Suppressor macrophage (primary cell): ENCODE results near the gene YJEFN3.

Source experiments
- DNase-seq, 4 experiments: peaks; one replicate each; pipeline ENCODE4 v3.0.0-alpha.2; 2020 to 2022

Gene YJEFN3

DNA sequence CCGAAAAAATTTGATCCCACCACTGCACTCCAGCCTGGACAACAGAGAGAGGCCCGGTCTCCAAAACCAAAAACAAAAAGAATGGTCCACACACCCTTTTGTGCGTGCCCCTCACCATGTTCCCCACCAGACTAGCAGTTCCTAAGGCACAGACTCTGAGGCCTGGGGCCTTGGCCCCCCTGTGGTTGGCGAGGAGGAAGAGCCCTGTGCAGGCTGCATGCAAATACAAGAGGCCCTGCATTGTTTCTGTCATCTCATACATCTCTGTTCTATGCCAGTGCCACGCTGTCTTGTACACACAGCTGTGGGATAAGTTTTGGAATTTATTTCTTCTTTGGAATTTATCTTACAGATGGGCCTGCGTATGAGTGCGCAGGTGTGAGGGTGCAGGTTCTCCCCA is 4.7 kb upstream of the YJEFN3 start:
- no peak for DNase-seq

DNA sequence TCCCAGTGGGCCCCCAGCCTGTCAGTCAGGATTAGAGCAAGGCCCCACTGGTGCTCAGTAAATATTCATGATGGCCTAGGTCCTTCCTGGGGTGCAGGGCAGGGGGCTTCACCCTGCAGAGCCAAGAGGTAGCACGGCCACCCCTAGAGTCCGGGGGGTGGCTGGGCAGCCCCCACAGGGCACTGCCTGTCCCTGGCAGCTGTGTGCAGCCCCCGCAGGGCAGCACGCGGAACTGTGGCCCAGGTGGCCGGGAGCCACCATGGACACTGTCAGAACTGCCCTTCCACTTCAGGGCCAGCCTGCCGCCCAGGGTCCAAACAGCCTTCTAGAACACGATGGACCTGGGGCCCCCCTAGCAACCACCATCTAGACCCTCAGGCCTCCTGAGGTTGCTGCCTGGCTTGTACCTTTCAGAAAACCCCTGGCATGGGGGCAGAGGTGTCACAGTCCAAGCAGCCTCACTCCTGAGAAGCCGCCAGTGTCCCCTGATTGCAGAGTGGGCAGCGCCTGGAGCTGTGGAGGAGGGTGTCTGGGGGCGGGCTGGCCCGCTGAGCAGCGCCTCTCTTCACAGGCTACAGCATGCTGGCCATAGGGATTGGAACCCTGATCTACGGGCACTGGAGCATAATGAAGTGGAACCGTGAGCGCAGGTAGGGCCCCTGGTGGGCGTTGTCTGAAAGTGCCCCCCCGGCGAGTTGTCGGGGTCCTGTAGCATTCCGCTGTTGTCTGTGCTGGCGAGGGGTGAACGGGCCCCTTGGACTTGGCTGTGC is 2.9 kb upstream of the YJEFN3 start:
- DNase-seq = no peak

DNA sequence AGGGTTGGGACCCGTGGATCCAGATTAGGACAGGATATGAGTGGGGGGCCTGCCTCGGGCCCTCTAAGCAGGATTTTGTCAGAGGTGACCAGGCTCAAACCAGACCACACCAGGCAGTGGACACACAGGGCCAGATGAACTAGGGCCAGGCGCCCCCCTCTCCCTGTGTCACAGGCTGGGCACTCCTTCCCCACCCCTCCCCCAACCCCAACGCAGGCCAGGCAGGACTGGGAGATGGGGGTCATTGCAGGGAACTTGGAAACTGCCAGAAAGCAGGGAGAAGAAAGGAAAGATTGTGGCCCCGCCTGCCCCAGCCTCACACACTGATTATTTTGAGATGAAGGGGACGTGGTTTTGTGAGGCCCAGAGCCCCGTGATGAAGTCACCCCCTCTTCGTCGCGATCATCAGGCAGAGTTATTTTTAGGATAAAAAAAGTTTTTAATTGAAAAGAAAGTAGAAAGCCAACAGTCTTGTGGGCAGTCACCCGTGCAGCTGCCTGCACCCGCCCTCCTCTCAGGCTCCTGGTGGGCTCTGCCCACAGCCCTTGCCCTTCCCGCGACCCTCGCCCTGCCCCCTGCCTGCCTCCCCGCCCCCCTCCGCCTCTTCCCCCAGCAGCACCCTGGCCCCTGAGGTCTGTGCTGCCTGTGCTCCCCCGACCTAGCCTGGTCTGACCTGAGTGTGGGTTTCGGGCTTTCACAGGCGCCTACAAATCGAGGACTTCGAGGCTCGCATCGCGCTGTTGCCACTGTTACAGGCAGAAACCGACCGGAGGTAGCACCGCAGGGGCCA is 1.9 kb upstream of the YJEFN3 start:
- DNase-seq = no peak

DNA sequence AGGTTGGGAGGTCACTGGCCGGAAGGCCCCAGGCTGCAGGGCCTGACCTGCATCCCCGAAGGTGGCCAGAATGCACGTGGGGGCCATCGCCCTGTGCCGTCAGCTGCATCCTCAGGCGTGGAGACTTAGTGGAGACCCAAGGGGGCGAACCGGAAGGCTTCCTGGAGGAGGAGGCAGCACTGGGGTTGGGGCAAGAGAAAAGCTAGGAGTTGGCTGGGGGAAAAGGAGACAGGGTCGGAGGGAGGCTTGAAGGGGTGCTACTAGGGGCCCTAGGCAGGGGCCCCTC is 1.4 kb upstream of the YJEFN3 start:
- no peak for DNase-seq

DNA sequence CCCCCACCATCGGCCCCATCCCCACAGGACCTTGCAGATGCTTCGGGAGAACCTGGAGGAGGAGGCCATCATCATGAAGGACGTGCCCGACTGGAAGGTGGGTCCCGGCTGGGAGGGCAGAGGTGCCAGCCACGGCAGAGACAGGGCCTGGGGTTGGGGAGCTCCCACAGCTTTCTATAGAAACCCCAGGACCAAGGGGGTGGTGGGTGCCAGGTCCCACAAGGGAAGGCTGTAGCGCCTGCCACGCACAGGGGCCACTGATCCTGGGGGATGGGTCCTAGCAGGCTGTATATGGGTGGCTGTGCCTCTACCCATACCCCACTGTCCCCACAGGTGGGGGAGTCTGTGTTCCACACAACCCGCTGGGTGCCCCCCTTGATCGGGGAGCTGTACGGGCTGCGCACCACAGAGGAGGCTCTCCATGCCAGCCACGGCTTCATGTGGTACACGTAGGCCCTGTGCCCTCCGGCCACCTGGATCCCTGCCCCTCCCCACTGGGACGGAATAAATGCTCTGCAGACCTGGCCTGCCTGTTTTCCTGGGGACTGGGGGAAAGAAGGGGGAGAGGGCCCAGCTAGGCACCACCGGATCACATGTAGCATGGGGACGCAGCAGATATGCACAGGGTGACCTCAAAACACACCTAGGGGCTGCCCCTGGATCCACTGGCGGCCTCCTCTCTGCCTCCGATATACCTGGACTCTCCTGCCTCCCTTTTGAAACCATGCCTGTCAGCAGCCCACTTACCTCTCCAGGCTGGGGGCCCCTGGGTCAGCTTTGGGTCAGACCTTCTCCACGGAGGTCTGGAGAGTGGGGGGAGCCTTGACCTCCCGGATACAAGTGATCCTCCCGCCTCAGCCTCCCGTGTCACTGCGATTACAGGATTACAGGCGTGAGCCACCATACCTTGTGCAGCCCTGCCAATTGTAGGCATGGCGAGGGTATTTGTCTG is 761 bp upstream of the YJEFN3 start:
- DNase-seq = no peak

DNA sequence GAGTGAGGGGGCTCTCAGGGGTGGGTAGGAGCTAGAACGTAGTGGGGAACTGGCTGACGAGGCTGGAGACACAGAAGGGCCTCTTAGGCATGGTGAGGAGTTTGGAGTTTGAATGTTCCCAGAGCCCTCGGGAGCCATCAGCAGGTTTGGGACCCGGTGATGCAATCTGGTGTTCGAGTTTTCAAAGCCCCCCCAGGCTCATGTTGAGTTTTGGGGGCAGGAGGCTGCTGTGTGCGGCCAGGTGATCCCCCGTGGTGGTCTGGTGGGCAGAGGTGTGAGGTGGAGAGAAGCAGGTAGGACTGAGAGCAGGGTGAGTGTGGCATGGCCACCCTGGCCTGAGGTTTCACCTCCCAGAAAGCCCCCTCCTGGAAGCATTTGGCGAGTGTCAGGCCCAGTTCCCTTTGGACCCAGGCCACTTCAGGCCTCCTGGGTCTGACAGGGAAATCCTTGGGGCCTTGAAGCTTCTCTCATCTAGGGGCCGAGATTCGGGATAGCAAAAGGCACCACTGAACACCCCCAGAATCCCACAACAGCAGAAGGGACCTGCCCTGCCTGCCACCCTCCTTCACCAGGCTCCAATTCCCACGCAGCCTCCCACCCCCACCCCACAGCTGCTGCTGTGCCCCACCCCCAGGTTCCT is 1.2 kb downstream of the YJEFN3 start:
- DNase-seq = no peak

DNA sequence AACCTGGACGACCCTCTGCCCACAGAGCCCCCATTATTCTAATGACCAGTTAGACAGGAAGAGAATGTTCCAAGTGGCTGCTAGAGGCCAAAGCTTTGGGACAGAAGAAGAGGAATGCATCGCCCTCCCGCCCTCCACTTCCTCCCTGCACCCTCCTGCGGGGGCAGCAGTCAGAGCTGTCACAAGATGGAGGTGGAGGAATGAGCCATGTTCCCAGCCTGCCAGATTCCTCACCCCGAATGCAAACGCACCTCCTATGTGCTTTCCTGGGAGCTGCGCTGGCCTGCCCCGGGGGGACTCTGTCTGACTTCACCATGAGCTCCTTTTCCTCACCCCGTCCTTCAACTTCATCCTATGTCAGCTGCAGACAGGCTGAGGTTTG is 1.7 kb downstream of the YJEFN3 start:
- peak; percentile 24 to 72 (median 54) for DNase-seq

DNA sequence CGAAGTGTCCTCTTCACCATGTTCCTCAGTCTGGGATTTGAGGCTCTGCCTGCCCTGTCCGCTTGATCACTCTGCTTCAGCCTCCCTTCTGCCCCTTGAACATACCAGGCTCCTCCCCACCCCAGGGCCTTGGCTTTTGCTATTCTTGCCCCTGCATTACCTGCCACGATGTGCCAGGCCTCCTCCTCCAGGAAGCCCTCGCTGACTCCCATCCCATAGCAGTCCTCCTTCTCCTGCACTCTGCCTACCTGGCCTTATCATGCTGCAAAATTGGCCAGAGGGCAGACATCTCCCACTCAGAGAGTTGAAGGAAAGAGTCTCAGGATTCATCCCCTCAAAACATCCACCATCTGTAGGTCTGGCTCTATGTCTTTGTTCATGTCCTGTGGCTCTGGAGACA is 2.2 kb downstream of the YJEFN3 start:
- DNase-seq = no peak

DNA sequence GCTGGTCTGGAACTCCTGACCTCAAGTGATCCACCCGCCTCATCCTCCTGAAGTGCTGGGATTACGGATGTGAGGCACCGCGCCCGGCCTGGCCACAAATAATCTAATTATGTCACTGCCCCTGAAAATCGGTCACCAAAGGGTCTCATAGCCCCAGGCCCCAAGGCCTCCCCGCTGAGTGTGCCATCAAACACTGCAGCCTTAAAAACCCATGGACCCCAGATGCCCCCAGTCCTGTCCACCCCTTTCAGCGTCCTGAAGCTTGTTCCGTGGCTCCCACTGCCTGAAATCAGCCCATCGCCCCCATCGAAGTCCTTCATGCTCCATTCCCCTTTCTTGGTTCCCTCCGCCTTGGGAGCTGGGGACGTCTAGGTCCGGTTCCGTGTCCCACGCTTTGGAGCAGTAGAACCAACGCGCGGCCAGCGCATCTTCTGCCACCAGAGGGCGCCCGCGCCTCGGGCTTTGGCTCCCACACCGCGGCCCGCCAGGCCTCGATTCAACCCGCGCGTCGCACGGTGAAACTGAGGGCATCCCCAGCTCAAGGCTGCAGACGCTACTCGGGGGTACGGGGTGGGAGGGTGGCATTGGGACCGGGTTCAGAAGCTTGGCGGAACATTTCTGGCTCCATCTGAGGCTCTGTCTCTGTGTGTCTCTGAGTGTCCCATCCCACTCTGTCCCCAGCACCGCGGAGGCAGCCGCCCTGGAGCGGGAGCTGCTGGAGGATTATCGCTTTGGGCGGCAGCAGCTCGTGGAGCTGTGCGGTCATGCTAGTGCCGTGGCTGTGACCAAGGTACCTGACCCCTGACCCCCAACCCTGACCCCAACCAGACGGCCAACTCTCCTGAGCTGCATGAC is 3.5 kb downstream of the YJEFN3 start:
- DNase-seq = peak; percentile 81 to 93 (median 92)

DNA sequence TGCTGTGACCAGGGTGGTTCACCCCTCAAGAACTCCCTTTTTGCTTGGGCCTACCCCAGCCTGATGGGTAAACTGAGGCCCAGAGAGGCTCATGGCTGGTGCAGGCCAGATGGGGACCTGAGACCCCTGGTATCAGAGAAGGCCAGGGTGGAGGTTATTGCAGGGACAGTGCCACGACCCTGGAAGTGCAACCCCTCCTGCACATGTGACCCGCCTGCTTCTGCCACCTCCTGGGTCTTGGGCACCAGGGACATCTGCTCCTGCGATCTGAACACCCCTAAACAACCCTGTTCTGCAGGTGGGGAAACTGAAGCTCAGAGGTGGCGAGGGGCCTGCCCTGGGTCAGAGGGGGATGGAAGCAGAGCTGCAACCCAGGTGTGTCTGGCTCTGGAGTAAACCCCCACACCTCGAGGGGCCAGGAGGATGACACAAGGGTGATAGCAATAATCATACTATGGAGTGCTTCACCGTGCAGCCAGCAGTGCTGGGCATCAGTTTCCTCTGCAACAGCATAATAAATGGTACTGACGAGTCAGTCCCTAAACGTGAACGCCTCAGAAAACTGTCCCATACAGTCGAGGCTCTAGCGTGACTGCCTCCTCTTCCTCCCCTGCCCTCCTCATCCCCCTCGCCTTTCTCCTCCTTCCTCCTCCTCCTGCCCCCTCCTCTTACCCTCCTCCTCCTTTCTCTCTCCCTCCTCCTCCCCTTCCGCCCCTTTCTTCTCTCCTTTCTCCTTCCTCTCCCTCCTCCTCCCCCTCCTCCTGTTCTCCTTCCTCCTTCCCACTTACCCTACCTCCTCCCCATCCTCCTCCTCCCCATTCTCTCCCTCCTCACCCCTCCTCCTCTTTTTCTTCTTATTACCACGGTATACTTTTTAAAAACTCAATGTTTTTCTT is 4.3 kb downstream of the YJEFN3 start:
- DNase-seq = no peak

DNA sequence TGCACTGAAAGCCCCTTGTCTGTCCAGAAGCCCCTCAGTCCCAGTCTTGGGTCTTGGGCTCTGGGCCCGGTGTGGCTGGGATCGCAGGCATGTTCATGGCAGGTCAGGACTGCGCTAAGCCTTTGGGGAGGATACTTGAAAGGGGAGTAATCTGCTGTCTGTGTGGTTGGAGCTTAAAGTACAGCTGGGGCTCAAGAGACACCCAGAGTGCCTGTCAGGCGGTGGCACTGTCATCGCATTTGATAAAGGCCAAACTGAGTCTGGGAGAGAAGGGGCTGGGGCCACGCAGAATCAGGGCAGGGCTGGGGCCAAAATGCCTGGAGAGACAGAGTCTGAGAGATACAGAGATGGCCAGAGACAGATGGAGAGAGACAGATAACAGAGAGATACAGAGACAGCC is 5.1 kb downstream of the YJEFN3 start:
- no peak for DNase-seq

DNA sequence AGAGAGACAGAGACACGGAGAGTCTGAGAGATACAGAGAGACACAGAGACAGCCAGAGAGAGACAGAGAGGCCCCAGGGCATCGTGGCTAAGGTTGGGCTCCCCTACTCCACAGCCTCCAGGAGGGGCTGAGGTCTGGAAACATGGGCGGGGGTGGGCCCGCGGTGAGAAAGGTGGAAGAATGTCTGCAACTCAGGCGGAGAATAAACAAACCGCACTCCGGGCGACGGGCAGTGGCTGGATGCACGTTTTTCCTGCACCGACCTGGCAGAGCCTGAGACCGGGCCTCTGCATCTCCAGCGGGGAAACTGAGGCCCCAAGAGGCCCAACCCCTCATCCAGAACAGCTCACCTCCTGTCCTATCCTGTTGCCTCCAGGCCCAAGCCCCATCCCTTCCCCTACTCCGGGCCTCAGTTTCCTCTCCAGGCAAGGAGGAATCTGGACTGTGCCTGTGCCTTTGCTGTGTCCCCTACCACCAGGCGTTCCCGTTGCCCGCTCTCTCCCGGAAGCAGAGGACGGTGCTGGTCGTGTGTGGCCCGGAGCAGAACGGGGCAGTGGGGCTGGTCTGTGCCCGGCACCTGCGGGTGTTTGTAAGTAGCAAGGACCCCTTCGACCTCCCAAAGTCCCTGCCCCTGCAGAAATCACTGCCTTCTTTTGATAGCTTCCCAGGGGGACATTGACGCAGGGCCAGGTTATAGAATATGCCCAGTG is 6.0 kb downstream of the YJEFN3 start:
- DNase-seq = no peak

DNA sequence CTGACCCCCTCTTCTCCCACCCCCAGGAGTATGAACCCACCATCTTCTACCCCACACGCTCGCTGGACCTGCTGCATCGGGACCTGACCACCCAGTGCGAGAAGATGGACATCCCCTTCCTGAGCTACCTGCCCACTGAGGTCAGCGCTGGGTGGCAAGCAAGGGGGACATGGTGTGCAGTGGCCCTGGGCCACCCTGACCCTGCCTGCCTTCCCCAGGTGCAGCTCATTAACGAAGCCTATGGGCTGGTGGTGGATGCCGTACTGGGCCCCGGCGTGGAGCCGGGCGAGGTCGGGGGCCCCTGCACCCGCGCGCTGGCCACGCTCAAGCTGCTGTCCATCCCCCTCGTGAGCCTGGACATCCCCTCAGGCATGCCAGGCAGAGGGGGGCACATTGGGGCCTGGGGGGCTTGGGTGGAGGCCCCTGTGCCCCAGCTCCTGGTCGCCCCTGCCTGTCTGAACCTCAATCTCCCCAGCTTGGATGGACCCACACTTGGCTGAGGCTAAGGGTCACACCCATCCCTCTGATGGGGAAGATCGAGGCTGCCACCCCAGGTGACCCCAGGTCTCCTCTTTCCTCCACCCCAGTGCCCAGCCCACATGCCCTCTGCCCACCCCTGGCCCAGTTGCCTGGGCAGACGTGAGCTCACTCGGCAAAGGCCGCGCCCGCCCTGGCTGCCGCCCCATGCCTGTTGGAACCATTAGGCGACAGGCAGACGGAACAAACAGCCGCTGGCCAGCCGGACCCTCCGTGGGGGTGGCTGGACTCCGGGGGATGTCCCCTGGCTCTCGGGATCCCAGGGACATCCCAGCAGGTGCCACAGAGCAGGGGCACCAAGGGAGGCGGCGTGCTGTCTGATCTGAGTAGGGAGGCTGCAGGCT is 6.8 kb downstream of the YJEFN3 start:
- DNase-seq = no peak

DNA sequence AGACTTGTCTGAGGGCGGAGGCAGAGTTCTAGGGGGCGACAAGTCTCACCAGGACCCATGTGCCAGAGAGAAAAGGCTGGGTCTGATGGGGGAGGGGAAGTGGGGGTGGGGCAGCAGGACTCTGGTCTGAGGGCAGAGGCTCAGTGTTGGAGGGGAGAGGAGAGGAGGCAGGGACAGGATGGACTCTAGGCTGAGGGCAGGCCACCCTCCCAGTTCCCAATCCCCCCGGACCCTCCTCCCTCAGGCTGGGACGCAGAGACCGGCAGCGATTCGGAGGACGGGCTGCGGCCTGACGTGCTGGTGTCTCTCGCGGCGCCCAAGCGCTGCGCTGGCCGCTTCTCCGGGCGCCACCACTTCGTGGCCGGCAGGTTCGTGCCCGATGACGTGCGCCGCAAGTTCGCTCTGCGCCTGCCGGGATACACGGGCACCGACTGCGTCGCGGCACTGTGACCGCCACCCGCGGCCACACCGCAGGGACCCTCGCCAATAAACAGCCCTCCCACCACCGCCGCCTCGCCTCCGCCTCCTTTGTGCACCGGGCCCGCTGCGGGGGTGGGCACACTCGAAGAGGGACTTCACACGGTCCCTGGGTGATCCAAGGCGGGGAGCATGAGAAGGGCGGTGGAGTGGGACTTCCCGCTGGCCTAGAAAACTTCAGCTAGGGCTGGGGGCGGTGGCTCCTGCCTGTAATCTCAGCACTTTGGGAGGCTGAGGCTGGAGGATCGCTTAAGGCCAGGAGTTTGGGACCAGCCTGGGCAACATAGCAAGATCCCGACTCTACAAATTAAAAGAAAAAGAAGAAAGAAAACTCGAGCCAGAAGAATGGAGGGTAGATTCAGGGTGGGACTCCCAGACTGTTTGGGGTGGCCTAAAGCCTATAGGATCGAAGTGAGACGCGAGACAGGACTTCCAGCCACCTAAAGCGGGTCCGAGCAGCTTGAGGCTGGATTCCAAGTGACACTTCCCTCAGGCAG is 8.7 kb downstream of the YJEFN3 start:
- DNase-seq = peak in 1 of 4 experiments; percentile 31

DNA sequence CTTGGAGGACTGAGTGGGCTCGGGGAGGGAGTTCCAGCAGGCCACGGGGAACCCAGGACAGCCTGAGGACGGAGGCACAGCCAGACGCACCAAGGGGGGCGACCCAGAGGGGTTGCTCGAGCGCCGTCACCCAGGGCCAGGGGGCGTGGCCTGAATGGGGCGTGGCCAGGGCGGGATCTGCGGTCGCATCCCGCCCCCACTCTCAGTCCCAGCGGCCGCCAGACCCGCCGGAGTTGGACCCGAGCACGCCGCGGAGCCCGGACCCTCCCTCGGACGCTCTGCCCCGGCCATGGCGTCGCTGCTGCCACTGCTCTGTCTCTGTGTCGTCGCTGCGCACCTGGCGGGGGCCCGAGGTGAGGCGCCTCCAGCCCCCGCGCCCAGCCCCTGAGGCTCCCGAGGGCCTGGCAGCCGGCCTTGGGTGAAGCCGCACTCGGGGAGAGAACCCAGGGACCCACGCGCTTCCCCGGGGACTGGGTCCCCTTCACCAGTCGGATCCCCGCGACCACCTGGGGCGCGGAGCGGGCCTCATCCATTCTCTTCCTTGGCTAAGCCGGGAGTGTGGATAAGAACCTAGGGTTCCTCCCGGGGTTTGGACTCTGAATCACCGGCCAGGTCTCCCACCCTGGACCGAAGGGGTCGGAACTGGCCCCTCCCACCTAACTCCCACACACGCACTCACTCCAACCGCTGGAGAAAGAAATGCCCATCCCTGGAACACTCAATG is 9.5 kb downstream of the YJEFN3 start, which contains the start of gene CILP2:
Gene CILP2 (plus strand): TSS at position 205 of the 724 bp plus-strand sequence. CDS start 85 bp downstream, at position 290.
- peak in 2 of 4 experiments; percentile 15 to 43 for DNase-seq

DNA sequence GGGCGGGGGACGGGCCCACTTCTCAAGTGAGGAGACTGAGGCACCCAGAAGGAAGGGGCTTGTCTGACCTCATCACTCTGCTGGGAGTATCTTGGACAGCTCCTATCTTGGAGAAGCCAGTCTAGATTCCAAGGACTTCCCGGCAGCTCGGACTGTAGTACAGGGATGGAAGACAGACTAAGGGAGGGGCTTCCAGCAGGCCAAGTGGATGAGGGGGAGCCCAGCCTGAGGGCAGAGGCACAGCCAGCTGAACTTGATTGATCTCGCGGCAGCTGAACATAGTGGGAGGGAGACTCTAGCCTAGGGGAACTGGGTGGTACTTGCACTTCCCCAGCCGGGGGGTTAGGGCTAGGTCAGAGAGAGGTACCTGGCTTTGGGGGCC is 10.1 kb downstream of the YJEFN3 start:
- DNase-seq = no peak

DNA sequence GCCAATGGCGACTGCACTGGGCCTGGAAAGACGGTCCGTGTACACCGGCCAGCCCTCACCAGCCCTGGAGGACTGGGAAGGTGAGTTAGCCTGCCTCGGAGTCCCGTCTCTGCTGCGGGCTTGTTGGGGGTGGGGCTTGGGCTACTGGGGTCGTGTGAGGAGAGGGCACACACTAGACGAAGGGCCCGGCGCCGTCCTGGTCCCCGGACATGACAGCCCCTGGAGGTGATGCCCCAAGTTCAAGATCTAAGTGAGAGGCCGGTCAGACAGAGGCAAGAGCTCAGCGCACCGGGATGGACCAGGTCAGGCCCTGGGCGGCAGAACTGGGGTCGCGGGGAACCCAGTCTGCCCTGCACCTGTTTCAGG is 11.0 kb downstream of the YJEFN3 start:
- DNase-seq = no peak
